ENCODE measurements around the gene WHRN.

The WHRN gene

GRCh38 chr9:114462791-114463190 lies 42.5 kb downstream of the WHRN start:
- H3K36me3 ChIP-seq, result no peaks in the 10 kb centered on the region
- H3K4me3 ChIP-seq (ENCODE audit: low read depth in 1 of 2, low read length in 1 of 2), result no peak overlapping the region
- H3K4me1 ChIP-seq (ENCODE audit: control insufficient read depth in 1 of 2, insufficient read depth in 1 of 2, low read depth in 1 of 2, low read length in 1 of 2), result no peaks in the 10 kb centered on the region
- no peaks in the 10 kb centered on the region for H3K9me3 ChIP-seq
- H3K27me3 ChIP-seq, result no peaks in the 10 kb centered on the region
- no peak for TF ChIP-seq CTCF (IDR thresholded peaks at IDR 0.05)
- no peak overlapping the region for H3K27ac ChIP-seq

GRCh38 chr9:114461468-114461867 lies 43.8 kb downstream of the WHRN start:
- no peak overlapping the region for H3K27ac ChIP-seq
- H3K9me3 ChIP-seq, result no peaks in the 10 kb centered on the region
- no peaks in the 10 kb centered on the region for H3K4me1 ChIP-seq (ENCODE audit: control insufficient read depth in 1 of 2, insufficient read depth in 1 of 2, low read depth in 1 of 2, low read length in 1 of 2)
- H3K4me3 ChIP-seq (ENCODE audit: low read depth in 1 of 2, low read length in 1 of 2), result no peak overlapping the region
- no peak for TF ChIP-seq CTCF (IDR thresholded peaks at IDR 0.05)
- H3K36me3 ChIP-seq, result no peaks in the 10 kb centered on the region
- H3K27me3 ChIP-seq, result no peaks in the 10 kb centered on the region

- Histone ChIP-seq H3K4me1 (ENCODE audit: control insufficient read depth in 1 of 2, insufficient read depth in 1 of 2, low read depth in 1 of 2, low read length in 1 of 2) (no peaks in the 10 kb centered on the region), H3K36me3 (no peaks in the 10 kb centered on the region), H3K9me3 (no peaks in the 10 kb centered on the region), H3K4me3 (ENCODE audit: low read depth in 1 of 2, low read length in 1 of 2) (no peak overlapping the region), H3K27me3 (no peaks in the 10 kb centered on the region), H3K27ac (no peak overlapping the region)
- TF ChIP-seq CTCF (IDR thresholded peaks at IDR 0.05), result no peak
Observed at GRCh38 chr9:114460513-114461199, 44.6 kb downstream of the WHRN start.

- no peak for TF ChIP-seq CTCF (IDR thresholded peaks at IDR 0.05)
- H3K27me3 ChIP-seq, result no peaks in the 10 kb centered on the region
Observed at GRCh38 chr9:114459464-114459863, 45.8 kb downstream of the WHRN start.

GRCh38 chr9:114456929-114457328 lies 48.3 kb downstream of the WHRN start:
- no peaks in the 10 kb centered on the region for H3K9me3 ChIP-seq
- H3K4me1 ChIP-seq (ENCODE audit: control insufficient read depth in 1 of 2, insufficient read depth in 1 of 2, low read depth in 1 of 2, low read length in 1 of 2), result peaks cover 7 to 9% of the 10 kb centered on the region in 2 experiments
- H3K27ac ChIP-seq, result no peak overlapping the region
- H3K4me3 ChIP-seq (ENCODE audit: low read depth in 1 of 2, low read length in 1 of 2), result no peak overlapping the region
- no peak for TF ChIP-seq CTCF (IDR thresholded peaks at IDR 0.05)
- H3K27me3 ChIP-seq, result no peaks in the 10 kb centered on the region
- no peaks in the 10 kb centered on the region for H3K36me3 ChIP-seq

More at GRCh38 chr9:114459464-114459863, 45.8 kb downstream of the WHRN start:
- no peaks in the 10 kb centered on the region for H3K9me3 ChIP-seq
- H3K4me1 ChIP-seq (ENCODE audit: control insufficient read depth in 1 of 2, insufficient read depth in 1 of 2, low read depth in 1 of 2, low read length in 1 of 2), result no peaks in the 10 kb centered on the region
- H3K27ac ChIP-seq, result no peak overlapping the region
- no peak overlapping the region for H3K4me3 ChIP-seq (ENCODE audit: low read depth in 1 of 2, low read length in 1 of 2)
- no peaks in the 10 kb centered on the region for H3K36me3 ChIP-seq
